Stimulated activated memory B cell treated with anti-CD40 and anti-IgM and Interleukin-4, amounts not matched to agents 10 μg/mL and 1 μg/mL and 100 μg/mL, for 72 hours (primary cell): ENCODE measurements around the gene DLL4.

ENCODE experiments used
- ATAC-seq: fragments of 150-1000 bp; cut with Tn5 transposase; 2 replicates; pipeline ENCODE4 v1.10.0; 2021
- H3K27ac Mint-ChIP-seq: one replicate; pipeline ENCODE4 v1.8.0; 2022; ENCODE audit warnings: mild to moderate bottlenecking, mixed read lengths
- H3K27me3 Mint-ChIP-seq: one replicate; pipeline ENCODE4 v1.8.0; 2022; ENCODE audit warnings: mixed read lengths
- H3K36me3 Mint-ChIP-seq: one replicate; pipeline ENCODE4 v1.8.0; 2022; ENCODE audit warnings: mixed read lengths
- H3K4me1 Mint-ChIP-seq: one replicate; pipeline ENCODE4 v1.8.0; 2022; ENCODE audit warnings: mixed read lengths
- H3K4me3 Mint-ChIP-seq: one replicate; pipeline ENCODE4 v1.8.0; 2022; ENCODE audit warnings: mild to moderate bottlenecking, moderate library complexity, mixed read lengths
- H3K9me3 Mint-ChIP-seq: one replicate; pipeline ENCODE4 v1.8.0; 2022; ENCODE audit warnings: mixed read lengths

DLL4 gene

GRCh38 chr15:40928821-40929659 lies at the start of gene DLL4:
Gene DLL4, plus strand, starts transcription at chr15:40929340. Its CDS starts 329 bp downstream, at chr15:40929669.
- ATAC-seq = peak; percentile 31
- Mint-ChIP-seq H3K4me3 (peak within 1 kb of the TSS; percentile 75), H3K36me3 (no peaks in the 10 kb centered on the region), H3K27me3 (peaks cover 85% of the 10 kb centered on the region), H3K27ac (no peak within 1 kb of the TSS), H3K4me1 (peaks cover 52% of the 10 kb centered on the region), H3K9me3 (no peaks in the 10 kb centered on the region)

GRCh38 chr15:40879609-40880008 lies 49.5 kb upstream of the DLL4 start:
- ATAC-seq = no peak
- no peak overlapping the region for H3K27ac Mint-ChIP-seq

GRCh38 chr15:40881351-40881750 lies 47.8 kb upstream of the DLL4 start:
- no peaks in the 10 kb centered on the region for H3K27me3 Mint-ChIP-seq
- ATAC-seq = no peak
- H3K27ac Mint-ChIP-seq = no peak overlapping the region
- H3K4me1 Mint-ChIP-seq = peaks cover 6% of the 10 kb centered on the region
- no peaks in the 10 kb centered on the region for H3K36me3 Mint-ChIP-seq
- H3K4me3 Mint-ChIP-seq = no peak overlapping the region
- H3K9me3 Mint-ChIP-seq = no peaks in the 10 kb centered on the region

More at GRCh38 chr15:40879609-40880008, 49.5 kb upstream of the DLL4 start:
- H3K36me3 Mint-ChIP-seq = no peaks in the 10 kb centered on the region
- peaks cover 6% of the 10 kb centered on the region for H3K4me1 Mint-ChIP-seq
- no peaks in the 10 kb centered on the region for H3K9me3 Mint-ChIP-seq
- H3K27me3 Mint-ChIP-seq = no peaks in the 10 kb centered on the region
- no peak overlapping the region for H3K4me3 Mint-ChIP-seq

GRCh38 chr15:40886586-40886985 lies 42.6 kb upstream of the DLL4 start:
- Mint-ChIP-seq H3K36me3 (no peaks in the 10 kb centered on the region), H3K4me1 (peaks cover 9% of the 10 kb centered on the region), H3K27me3 (no peaks in the 10 kb centered on the region), H3K9me3 (no peaks in the 10 kb centered on the region), H3K27ac (no peak overlapping the region), H3K4me3 (no peak overlapping the region)
- no peak for ATAC-seq

- Mint-ChIP-seq H3K4me1 (peaks cover 24% of the 10 kb centered on the region), H3K4me3 (no peak overlapping the region), H3K27me3 (no peaks in the 10 kb centered on the region), H3K36me3 (no peaks in the 10 kb centered on the region), H3K27ac (no peak overlapping the region), H3K9me3 (no peaks in the 10 kb centered on the region)
- no peak for ATAC-seq
Observed at GRCh38 chr15:40889112-40889511, 40.0 kb upstream of the DLL4 start.

GRCh38 chr15:40891138-40891537 lies 38.0 kb upstream of the DLL4 start:
- Mint-ChIP-seq H3K27me3 (no peaks in the 10 kb centered on the region), H3K4me1 (peaks cover 42% of the 10 kb centered on the region), H3K4me3 (no peak overlapping the region), H3K9me3 (no peaks in the 10 kb centered on the region), H3K36me3 (peaks cover 3% of the 10 kb centered on the region), H3K27ac (peak overlapping the region; percentile 42)
- ATAC-seq = no peak

GRCh38 chr15:40891810-40892446 lies 37.2 kb upstream of the DLL4 start:
- peaks cover 11% of the 10 kb centered on the region for H3K36me3 Mint-ChIP-seq
- ATAC-seq = peak; percentile 20
- H3K27ac Mint-ChIP-seq = peak overlapping the region; percentile 42
- H3K4me1 Mint-ChIP-seq = peaks cover 50% of the 10 kb centered on the region
- H3K9me3 Mint-ChIP-seq = no peaks in the 10 kb centered on the region
- no peak overlapping the region for H3K4me3 Mint-ChIP-seq
- no peaks in the 10 kb centered on the region for H3K27me3 Mint-ChIP-seq

- H3K4me3 Mint-ChIP-seq = no peak overlapping the region
- H3K36me3 Mint-ChIP-seq = peaks cover 14% of the 10 kb centered on the region
- ATAC-seq = no peak
- no peak overlapping the region for H3K27ac Mint-ChIP-seq
- H3K27me3 Mint-ChIP-seq = no peaks in the 10 kb centered on the region
- H3K9me3 Mint-ChIP-seq = no peaks in the 10 kb centered on the region
- peaks cover 56% of the 10 kb centered on the region for H3K4me1 Mint-ChIP-seq
Observed at GRCh38 chr15:40892447-40893012, 36.6 kb upstream of the DLL4 start.

GRCh38 chr15:40893019-40893670 lies 36.0 kb upstream of the DLL4 start:
- Mint-ChIP-seq H3K27ac (peak overlapping the region; percentile 99), H3K4me1 (peaks cover 62% of the 10 kb centered on the region), H3K4me3 (no peak overlapping the region), H3K27me3 (no peaks in the 10 kb centered on the region), H3K9me3 (no peaks in the 10 kb centered on the region), H3K36me3 (peaks cover 20% of the 10 kb centered on the region)
- ATAC-seq = no peak

- ATAC-seq = peak; percentile 98
- Mint-ChIP-seq H3K27me3 (no peaks in the 10 kb centered on the region), H3K9me3 (no peaks in the 10 kb centered on the region), H3K36me3 (peaks cover 29% of the 10 kb centered on the region), H3K4me1 (peaks cover 65% of the 10 kb centered on the region), H3K4me3 (peak within 1 kb of the TSS; percentile 100), H3K27ac (peak within 1 kb of the TSS; percentile 99)
Observed at GRCh38 chr15:40893733-40894680, 35.1 kb upstream of the DLL4 start, which contains the start of gene VPS18. Gene VPS18, plus strand, starts transcription at chr15:40894450. Its CDS starts 319 bp downstream, at chr15:40894769.

GRCh38 chr15:40894681-40895448 lies 34.3 kb upstream of the DLL4 start:
- Mint-ChIP-seq H3K4me3 (peak overlapping the region; percentile 100), H3K9me3 (no peaks in the 10 kb centered on the region), H3K27ac (peak overlapping the region; percentile 99)

GRCh38 chr15:40899536-40900207 lies 29.5 kb upstream of the DLL4 start:
- H3K4me1 Mint-ChIP-seq = peaks cover 70% of the 10 kb centered on the region
- no peak overlapping the region for H3K4me3 Mint-ChIP-seq
- no peaks in the 10 kb centered on the region for H3K27me3 Mint-ChIP-seq
- no peak for ATAC-seq
- H3K27ac Mint-ChIP-seq = no peak overlapping the region
- peaks cover 71% of the 10 kb centered on the region for H3K36me3 Mint-ChIP-seq
- no peaks in the 10 kb centered on the region for H3K9me3 Mint-ChIP-seq

More at GRCh38 chr15:40894681-40895448, 34.3 kb upstream of the DLL4 start:
- H3K27me3 Mint-ChIP-seq = no peaks in the 10 kb centered on the region
- peaks cover 33% of the 10 kb centered on the region for H3K36me3 Mint-ChIP-seq
- ATAC-seq = peak; percentile 76
- peaks cover 65% of the 10 kb centered on the region for H3K4me1 Mint-ChIP-seq
